ENCODE data around the gene TEX30. TPM values are rescaled to one million over a fixed set of nuclear protein-coding genes. Genes with fewer than 3 reads are reported as not detected.

Gene TEX30
- polyA plus RNA-seq, 1 experiment = 13.0 TPM

- H3K27ac ChIP-seq (ENCODE audit: low read depth, low read length) = no peak overlapping the region
- no peak for DNase-seq (ENCODE audit: low read depth, low spot score)
- no peak for TF ChIP-seq CTCF (IDR thresholded peaks at IDR 0.05; ENCODE audit: low read depth, low read length)
- no peaks in the 10 kb centered on the region for H3K27me3 ChIP-seq (ENCODE audit: control insufficient read depth, insufficient read depth, low read length)
- CTCF ChIA-PET = no interaction called here
- POLR2A ChIA-PET = no interaction called here
- no peak overlapping the region for H3K4me3 ChIP-seq (ENCODE audit: low read depth, low read length)
- H3K9me3 ChIP-seq (ENCODE audit: control insufficient read depth, insufficient read depth, low read length) = peaks cover 6% of the 10 kb centered on the region; the same call in 1 of the 2 replicates
These were observed 6.0 kb upstream of the TEX30 start for GRCh38 chr13:102779436-102780159.

- ChIA-PET POLR2A (interaction anchor here (0.6 kb wide), 1 partner anchor 179 kb away, joined by 3 read pairs; no protein-coding TSS in a partner anchor), CTCF (no interaction called here)
- DNase-seq (ENCODE audit: low read depth, low spot score) = no peak
- TF ChIP-seq CTCF (IDR thresholded peaks at IDR 0.05; ENCODE audit: low read depth, low read length) = no peak
- H3K27me3 ChIP-seq (ENCODE audit: control insufficient read depth, insufficient read depth, low read length) = no peaks in the 10 kb centered on the region
- peaks cover 11% of the 10 kb centered on the region; the same call in 1 of the 2 replicates for H3K9me3 ChIP-seq (ENCODE audit: control insufficient read depth, insufficient read depth, low read length)
- H3K4me3 ChIP-seq (ENCODE audit: low read depth, low read length) = no peak overlapping the region
- H3K27ac ChIP-seq (ENCODE audit: low read depth, low read length) = no peak overlapping the region
These were observed 4.2 kb upstream of the TEX30 start for GRCh38 chr13:102777736-102778135.

- Histone ChIP-seq H3K9me3 (ENCODE audit: control insufficient read depth, insufficient read depth, low read length) (peaks cover 5% of the 10 kb centered on the region; the same call in 1 of the 2 replicates), H3K27me3 (ENCODE audit: control insufficient read depth, insufficient read depth, low read length) (no peaks in the 10 kb centered on the region), H3K27ac (ENCODE audit: low read depth, low read length) (no peak overlapping the region), H3K4me3 (ENCODE audit: low read depth, low read length) (no peak overlapping the region)
- POLR2A ChIA-PET = no interaction called here
- no peak for TF ChIP-seq CTCF (IDR thresholded peaks at IDR 0.05; ENCODE audit: low read depth, low read length)
- CTCF ChIA-PET = interaction anchor here (0.6 kb wide), 1 partner anchor 94 kb away, joined by 3 read pairs; no protein-coding TSS in a partner anchor
- DNase-seq (ENCODE audit: low read depth, low spot score) = no peak
These were observed 2.7 kb upstream of the TEX30 start for GRCh38 chr13:102776271-102776670.

- Histone ChIP-seq H3K9me3 (ENCODE audit: control insufficient read depth, insufficient read depth, low read length) (peaks cover 5% of the 10 kb centered on the region; the same call in 1 of the 2 replicates), H3K27me3 (ENCODE audit: control insufficient read depth, insufficient read depth, low read length) (no peaks in the 10 kb centered on the region), H3K27ac (ENCODE audit: low read depth, low read length) (no peak overlapping the region), H3K4me3 (ENCODE audit: low read depth, low read length) (no peak overlapping the region)
- no peak for DNase-seq (ENCODE audit: low read depth, low spot score)
- POLR2A ChIA-PET = no interaction called here
- CTCF ChIA-PET = interaction anchor here (0.7 to 2.8 kb wide), 2 partner anchors 33 to 183 kb away, joined by 3 to 10 read pairs; no protein-coding TSS in a partner anchor
- TF ChIP-seq CTCF (IDR thresholded peaks at IDR 0.05; ENCODE audit: low read depth, low read length) = no peak
These were observed 1.3 kb upstream of the TEX30 start for GRCh38 chr13:102774591-102775520.
